Measurements from ENCODE around the gene ESRRA.
A peak's percentile ranks its signal among the peaks of the same experiment; 100 is the strongest.

ESRRA gene

DNA sequence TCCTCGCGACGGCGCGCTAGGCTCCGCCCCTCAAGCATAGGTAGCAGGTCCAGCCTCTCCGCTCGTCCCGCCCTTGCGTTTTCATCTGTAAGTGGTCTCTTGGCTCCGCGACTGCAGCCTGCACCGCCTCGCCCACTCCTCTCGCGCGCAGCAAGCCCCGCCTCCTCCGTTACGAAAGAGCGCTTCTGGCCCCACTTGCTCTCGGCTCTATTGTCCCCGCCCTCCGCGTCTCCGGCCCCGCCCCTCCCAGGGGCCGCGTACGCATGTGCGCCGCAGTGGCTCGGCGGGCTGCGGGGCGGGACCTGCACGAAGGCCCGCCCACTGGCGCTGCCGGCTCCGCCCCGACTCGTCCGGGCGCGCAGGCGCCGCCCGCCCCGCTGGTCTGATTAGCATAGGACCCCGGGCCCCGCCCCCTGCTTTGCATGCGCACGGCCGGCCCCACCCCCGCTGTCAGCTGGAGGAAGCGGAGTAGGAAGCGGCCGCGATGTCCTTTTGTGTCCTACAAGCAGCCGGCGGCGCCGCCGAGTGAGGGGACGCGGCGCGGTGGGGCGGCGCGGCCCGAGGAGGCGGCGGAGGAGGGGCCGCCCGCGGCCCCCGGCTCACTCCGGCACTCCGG, at the start of gene ESRRA:
Gene ESRRA, plus strand, starts transcription at position 450 of the 616 bp plus-strand sequence. CDS start 1,656 bp downstream, outside the sequence.
- Histone ChIP-seq H3K4me3 (ENCODE audit: low read depth in 1 of 2, low read length in 1 of 2) (peak within 1 kb of the TSS; percentile 77 to 91), H3K36me3 (peaks cover 13% of the 10 kb centered on the region), H3K9me3 (no peaks in the 10 kb centered on the region), H3K27ac (peak within 1 kb of the TSS; percentile 99), H3K4me1 (ENCODE audit: control insufficient read depth in 1 of 2, insufficient read depth in 1 of 2, low read depth in 1 of 2, low read length in 1 of 2) (peaks cover 38 to 45% of the 10 kb centered on the region in 2 experiments), H3K27me3 (peaks cover 26% of the 10 kb centered on the region)
- TF ChIP-seq, protein P1, sequence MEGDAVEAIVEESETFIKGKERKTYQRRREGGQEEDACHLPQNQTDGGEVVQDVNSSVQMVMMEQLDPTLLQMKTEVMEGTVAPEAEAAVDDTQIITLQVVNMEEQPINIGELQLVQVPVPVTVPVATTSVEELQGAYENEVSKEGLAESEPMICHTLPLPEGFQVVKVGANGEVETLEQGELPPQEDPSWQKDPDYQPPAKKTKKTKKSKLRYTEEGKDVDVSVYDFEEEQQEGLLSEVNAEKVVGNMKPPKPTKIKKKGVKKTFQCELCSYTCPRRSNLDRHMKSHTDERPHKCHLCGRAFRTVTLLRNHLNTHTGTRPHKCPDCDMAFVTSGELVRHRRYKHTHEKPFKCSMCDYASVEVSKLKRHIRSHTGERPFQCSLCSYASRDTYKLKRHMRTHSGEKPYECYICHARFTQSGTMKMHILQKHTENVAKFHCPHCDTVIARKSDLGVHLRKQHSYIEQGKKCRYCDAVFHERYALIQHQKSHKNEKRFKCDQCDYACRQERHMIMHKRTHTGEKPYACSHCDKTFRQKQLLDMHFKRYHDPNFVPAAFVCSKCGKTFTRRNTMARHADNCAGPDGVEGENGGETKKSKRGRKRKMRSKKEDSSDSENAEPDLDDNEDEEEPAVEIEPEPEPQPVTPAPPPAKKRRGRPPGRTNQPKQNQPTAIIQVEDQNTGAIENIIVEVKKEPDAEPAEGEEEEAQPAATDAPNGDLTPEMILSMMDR (IDR thresholded peaks at IDR 0.05): peak; percentile 39

DNA sequence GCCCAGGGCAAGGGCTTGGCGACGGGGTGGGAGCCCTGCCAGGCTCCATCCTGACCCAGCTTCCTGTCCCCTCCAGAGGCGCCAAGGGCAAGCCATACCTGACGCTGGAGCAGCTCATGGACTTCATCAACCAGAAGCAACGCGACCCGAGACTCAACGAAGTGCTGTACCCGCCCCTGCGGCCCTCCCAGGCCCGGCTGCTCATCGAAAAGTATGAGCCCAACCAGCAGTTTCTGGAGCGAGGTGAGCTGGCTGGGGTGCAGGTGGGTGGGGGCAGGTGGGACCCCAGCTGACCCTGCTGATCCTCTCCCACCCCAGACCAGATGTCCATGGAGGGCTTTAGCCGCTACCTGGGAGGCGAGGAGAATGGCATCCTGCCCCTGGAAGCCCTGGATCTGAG, 49.0 kb upstream of the ESRRA start:
- H3K36me3 ChIP-seq: peaks cover 37% of the 10 kb centered on the region
- H3K27ac ChIP-seq: no peak overlapping the region
- no peak overlapping the region for H3K4me3 ChIP-seq (ENCODE audit: low read depth in 1 of 2, low read length in 1 of 2)
- H3K9me3 ChIP-seq: no peaks in the 10 kb centered on the region
- TF ChIP-seq, protein P1 (IDR thresholded peaks at IDR 0.05): no peak
- no peaks in the 10 kb centered on the region for H3K27me3 ChIP-seq
- peaks cover 14 to 17% of the 10 kb centered on the region in 2 experiments for H3K4me1 ChIP-seq (ENCODE audit: control insufficient read depth in 1 of 2, insufficient read depth in 1 of 2, low read depth in 1 of 2, low read length in 1 of 2)

DNA sequence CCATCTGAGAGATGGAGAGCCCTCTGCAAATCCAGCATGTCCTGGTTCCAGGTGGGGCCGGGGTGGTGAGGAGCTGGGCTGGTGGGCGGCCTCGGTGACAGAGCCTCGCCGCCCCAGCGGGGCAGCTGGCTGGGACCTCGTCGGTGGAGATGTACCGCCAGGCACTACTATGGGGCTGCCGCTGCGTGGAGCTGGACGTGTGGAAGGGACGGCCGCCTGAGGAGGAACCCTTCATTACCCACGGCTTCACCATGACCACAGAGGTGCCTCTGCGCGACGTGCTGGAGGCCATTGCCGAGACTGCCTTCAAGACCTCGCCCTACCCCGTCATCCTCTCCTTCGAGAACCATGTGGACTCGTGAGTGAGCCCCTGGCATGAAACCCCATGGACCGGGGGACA, 47.0 kb upstream of the ESRRA start:
- H3K9me3 ChIP-seq: no peaks in the 10 kb centered on the region
- no peak overlapping the region for H3K4me3 ChIP-seq (ENCODE audit: low read depth in 1 of 2, low read length in 1 of 2)
- no peaks in the 10 kb centered on the region for H3K4me1 ChIP-seq (ENCODE audit: control insufficient read depth in 1 of 2, insufficient read depth in 1 of 2, low read depth in 1 of 2, low read length in 1 of 2)
- H3K36me3 ChIP-seq: peaks cover 57% of the 10 kb centered on the region
- no peak overlapping the region for H3K27ac ChIP-seq
- no peaks in the 10 kb centered on the region for H3K27me3 ChIP-seq
- TF ChIP-seq, protein P1 (IDR thresholded peaks at IDR 0.05): no peak

DNA sequence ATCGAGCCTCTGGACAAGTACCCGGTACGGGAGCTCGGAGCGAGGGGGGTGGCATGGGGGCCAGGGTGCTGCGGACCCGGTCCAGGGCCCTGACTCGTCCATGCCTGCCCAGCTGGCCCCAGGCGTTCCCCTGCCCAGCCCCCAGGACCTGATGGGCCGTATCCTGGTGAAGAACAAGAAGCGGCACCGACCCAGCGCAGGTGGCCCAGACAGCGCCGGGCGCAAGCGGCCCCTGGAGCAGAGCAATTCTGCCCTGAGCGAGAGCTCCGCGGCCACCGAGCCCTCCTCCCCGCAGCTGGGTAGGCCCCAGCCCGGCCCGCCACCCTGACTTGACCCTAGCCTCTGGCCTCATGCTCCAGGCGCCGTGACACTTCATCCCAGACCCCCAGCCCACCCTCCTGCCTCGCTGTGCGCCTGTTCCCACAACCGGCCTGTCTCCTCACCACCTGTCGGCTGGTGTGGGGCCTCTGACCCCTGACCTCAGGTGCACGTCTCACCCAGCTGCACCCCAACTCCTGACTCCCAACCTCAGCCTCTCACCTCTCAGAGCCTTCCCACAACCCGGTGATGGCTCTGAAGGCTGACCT, 46.3 kb upstream of the ESRRA start:
- TF ChIP-seq, protein P1 (IDR thresholded peaks at IDR 0.05): no peak
- no peaks in the 10 kb centered on the region for H3K27me3 ChIP-seq
- H3K4me1 ChIP-seq (ENCODE audit: control insufficient read depth in 1 of 2, insufficient read depth in 1 of 2, low read depth in 1 of 2, low read length in 1 of 2): no peaks in the 10 kb centered on the region
- no peak overlapping the region for H3K4me3 ChIP-seq (ENCODE audit: low read depth in 1 of 2, low read length in 1 of 2)
- peaks cover 64% of the 10 kb centered on the region for H3K36me3 ChIP-seq
- H3K27ac ChIP-seq: no peak overlapping the region
- no peaks in the 10 kb centered on the region for H3K9me3 ChIP-seq

DNA sequence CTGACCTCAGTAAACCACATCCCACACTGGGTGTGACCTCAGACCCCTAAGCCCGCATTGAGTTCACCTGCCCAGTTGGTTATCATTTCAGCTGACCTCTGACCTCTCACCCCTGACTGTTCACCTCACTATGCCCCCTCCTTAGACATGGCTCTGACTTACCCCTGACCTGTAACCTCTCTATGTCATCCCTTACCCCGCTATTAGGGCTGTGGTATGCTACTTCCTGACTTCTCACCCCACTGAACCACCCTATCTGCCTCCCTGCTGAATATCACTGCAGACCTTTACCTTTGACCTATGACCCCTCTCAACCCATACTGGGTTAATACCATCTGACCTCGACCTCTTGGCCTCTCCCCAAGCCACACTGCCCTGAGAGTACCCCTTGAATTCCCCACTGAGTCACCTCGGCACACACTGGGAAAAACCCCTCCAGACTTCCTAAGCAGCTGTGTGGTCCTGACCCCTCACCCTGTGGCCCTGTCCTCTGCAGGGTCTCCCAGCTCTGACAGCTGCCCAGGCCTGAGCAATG, 45.7 kb upstream of the ESRRA start:
- TF ChIP-seq, protein P1 (IDR thresholded peaks at IDR 0.05): no peak
- H3K4me3 ChIP-seq (ENCODE audit: low read depth in 1 of 2, low read length in 1 of 2): no peak overlapping the region
- H3K4me1 ChIP-seq (ENCODE audit: control insufficient read depth in 1 of 2, insufficient read depth in 1 of 2, low read depth in 1 of 2, low read length in 1 of 2): no peaks in the 10 kb centered on the region
- H3K27ac ChIP-seq: no peak overlapping the region
- H3K9me3 ChIP-seq: no peaks in the 10 kb centered on the region
- H3K36me3 ChIP-seq: peaks cover 67% of the 10 kb centered on the region
- no peaks in the 10 kb centered on the region for H3K27me3 ChIP-seq
